GM08714 (cell line): Measurements from ENCODE around the gene GNAT1.

Source experiments
- H3K4me3 ChIP-seq: fragments of 200-500 bp; sonication (Bioruptor generic); 2 replicates; pipeline ENCODE4 v1.5.1; 2014; ENCODE audit warnings: mild to moderate bottlenecking, low read length, inconsistent platforms
- ZNF274 ChIP-seq: IDR thresholded peaks from 2 replicates; pipeline ENCODE4 v1.6.1; 2012; ENCODE audit warnings: mild to moderate bottlenecking, low read depth, low read length

The GNAT1 gene

DNA sequence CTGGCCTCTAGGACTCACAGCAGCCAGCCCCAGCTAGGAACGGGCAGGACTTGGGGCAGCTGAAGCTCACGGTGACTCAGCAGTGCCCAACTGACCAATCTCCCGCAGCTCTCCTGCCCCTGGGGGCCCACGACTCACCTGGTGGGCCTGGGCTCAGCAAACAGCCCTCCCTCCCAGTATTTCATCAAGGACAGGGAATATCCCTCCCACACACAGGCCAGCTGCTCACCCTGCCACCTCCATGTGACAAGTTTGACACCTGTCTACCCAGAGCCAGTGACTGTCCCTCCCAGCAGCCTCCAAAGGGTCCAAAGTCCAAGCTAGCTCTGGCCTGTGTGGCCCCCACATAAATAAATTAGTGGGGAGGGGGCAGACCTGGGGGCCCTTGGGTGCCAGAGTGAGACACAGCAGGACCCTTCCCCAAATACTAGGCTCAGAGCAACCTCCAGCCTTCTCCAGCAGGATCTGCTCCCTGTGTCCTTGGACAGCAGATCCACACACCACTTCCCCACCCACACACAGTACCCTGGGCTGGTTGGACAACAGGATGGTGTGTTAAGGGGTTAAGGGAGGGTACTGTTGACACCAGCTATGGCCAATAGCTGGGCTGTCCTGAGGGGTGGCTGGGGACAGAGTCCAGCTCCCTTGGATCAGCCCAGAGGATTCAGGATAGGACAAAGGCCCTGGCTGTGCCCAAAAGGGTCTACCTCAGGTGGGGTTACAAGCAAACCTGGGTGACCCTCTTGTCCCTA lies 4.3 kb downstream of the GNAT1 start:
- no peak for TF ChIP-seq ZNF274
- no peak overlapping the region for H3K4me3 ChIP-seq

DNA sequence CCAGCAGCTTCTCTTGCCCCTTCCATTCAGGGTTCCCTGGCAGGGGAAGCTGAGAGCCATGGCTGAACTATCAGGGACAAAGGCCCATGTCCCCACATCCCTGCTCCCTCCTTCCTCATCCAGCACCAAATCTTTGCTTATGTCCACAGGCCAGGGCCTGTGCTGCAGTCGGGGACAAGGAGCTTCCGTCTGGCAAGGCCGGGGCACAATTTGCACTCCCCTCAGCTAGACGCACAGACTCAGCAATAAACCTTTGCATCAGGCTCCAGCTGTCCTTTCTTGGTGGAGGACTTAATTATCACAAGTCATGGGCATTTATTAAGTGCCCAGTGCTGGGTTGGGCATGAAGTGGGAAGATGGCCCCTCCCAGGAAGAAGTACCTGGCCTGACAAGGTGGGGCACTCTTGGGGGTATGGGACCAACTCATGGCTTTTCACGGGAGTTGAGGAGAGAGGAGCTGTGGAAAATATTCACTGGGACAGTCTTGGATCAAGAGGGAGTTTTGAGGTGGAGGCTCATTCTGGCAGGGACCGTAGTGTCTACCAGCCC lies 4.9 kb downstream of the GNAT1 start:
- no peak for TF ChIP-seq ZNF274
- H3K4me3 ChIP-seq = no peak overlapping the region

DNA sequence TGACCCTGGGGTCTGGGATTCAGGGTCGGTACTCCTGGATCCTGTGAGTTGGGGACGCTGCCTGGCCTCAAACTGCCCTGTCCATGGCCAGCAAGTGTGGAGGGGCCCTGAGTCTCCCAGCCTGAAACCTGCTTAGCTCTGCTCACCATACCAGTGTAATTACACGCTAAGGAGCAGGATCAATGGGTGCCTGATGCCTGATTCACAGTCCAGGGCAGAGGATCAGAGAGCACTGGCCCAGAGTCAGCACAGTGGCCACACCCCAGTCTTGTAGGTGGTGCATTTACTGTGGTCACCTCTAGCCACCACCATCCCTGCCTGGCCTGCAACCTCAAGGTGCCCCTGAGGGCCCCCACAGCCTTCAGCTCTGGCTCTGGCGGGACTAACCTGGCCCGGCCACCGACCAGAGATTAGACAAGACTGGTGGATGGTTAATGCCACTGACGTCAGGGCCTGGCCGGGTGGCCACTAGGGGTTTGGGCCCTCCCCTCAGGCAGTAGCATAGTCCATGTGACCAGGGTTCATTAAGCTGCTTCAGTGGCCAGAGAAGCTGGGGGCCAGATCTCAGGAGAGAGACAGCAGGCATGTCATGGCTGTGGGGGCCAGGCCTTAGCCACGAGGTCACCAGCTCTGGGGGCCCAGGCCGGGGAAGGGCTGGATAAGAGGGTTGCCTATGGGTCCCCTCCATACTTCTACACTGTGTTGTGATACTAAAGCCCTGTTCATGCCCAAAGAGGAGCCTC lies 10.3 kb downstream of the GNAT1 start:
- no peak for TF ChIP-seq ZNF274
- H3K4me3 ChIP-seq = no peak overlapping the region

DNA sequence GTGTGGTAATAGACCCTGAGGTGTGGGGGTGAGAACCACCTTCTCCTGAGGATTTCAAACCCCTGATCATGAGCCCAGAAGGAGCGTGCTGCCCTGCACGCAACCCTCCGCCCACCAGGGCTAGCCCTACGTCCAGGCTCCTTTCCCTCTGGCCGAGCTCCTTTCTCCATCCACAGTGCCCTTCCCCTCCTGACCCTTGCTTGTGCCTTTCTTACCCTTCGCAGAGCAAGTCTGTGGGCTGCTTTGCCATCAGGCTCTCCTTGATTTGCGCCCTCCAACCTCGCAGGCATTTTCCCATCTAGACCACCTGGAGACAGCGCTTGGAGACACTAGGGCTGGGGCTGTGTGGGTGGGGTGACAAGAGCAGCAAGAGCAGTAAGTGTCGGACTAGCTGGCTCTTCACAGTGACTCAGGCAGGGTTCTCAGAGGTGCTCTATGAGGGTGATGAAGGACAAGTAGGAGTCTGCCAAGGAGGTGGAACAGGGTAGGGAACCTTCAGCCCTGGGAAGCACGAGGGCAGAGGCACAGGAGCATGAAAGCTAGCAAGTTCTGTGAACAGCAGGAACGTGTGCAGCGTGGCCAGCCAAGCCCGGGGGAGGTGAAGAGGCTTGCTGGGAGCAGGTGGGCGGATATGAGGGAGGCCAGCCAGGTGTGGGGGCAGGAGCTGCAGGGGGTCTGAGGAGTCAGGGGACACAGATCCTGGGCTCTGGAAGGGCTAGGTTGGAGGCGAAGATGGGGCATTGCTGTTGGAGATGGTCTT lies 11.1 kb downstream of the GNAT1 start:
- no peak for TF ChIP-seq ZNF274
- H3K4me3 ChIP-seq = no peak overlapping the region

DNA sequence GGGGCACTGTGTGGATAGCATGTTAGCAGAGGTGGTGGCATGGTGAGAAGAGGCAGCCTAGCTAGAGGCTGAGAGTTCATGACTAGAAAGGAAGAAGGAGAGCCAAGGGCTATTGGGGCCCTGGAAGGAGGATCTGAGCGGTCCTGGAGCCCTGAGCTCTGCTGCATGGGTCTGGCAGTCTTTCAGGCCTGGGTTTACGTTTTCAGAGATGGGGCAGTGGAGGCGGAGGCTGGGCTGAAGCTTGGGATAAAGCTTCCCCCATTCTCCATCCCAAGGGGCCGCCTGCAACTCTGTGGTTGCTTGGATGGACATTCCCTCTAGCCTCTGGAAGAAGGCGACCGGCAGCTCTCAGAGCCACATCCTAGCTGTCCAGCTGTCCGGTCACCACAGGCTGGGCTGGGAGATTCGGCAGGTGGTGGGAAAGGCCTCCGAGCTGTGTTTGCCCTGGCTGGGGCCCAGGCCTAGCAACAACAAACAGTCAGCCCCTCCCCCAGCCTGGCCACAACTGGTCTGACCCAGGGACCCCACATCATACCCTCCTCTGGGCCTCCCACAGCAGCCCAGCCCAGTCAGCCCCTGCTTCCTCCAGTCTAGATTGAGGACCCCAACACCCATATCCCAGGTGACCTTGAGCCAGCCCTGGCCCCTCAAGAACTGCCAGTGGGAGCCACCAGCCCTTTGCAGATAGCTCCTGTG lies 11.9 kb downstream of the GNAT1 start:
- no peak overlapping the region for H3K4me3 ChIP-seq
- TF ChIP-seq ZNF274 = no peak

DNA sequence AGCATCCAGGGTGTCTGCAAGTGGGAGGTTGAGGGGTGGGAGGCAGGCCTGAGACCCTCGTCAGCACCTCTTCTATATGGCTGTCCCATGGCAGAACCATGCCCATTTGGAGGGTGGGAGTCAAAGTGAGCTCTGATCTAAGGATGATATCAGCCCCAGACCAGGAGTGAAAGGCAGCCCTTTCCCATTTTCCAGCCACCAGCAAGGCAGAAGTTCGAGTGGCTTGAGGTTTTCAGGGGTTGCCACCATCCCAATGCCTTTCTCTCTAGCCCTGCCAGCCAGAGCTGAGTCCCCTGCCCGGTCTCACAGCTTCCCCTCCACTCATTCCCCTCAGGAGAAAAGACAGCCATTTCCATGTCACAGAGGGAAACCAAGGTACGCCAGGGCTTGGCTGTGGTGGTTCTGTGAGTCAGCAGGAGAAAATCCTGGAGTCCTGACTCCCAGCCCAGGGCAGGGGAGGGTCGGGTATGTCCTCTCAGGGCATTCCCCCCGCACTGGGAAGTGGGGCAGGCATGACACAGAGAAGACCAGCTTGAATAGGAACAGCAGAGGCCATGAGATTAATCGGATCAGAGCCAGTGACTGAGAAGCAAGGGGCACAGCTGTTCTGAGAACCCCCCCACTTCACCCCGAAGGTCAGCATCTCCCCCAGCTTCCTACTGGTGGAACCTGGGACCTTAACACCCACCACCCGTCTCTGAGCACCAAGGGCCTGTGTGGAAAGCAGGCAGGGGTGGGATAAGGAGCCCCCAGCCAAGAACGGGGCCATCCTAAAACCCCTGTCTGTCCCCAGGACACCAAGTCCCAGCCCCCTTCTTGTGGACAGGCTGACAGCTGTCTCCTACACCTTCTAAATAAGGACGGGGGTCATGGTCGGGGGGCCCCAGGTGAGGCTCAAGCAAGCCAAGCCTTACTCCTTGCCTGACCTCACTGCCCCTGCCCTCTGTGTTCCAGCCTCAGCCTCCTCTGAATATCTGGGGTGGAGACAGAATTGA lies 12.7 kb downstream of the GNAT1 start:
- no peak overlapping the region for H3K4me3 ChIP-seq
- TF ChIP-seq ZNF274 = no peak

DNA sequence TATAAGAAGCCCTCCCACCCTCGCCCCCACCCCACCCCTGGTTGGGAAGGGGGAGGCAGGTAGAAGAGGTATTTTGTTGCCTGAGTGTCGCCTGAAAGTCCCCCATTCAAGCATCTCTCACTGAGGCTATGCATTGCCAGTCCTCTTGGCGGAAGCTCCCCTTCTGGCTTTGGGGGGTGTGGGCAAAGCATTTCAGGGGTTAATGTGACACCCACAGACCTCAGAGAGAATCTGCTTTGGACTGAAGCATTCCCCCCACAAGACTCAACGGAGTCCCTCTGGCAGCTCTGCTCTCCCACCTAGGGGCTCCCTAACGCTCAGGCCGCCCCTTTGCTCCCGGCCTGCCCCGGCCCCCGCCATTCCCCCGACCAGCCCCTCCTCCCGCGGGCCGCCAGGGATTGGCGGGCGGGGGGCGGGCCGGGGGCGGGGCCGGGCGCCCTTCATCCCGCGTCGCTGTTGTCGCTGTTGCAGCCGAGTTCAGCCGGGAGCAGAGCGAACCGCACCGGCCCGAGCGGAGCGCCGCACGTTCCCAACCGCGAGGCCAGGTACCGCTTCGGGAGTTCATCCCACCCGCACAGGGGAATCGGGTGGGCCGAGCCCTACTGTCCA lies 13.5 kb downstream of the GNAT1 start, which contains the start of gene SLC38A3:
TSS of gene SLC38A3 (plus strand) at position 468 of the 609 bp plus-strand sequence. CDS start 8,929 bp downstream, outside the sequence.
- no peak for TF ChIP-seq ZNF274
- no peak within 1 kb of the TSS for H3K4me3 ChIP-seq

DNA sequence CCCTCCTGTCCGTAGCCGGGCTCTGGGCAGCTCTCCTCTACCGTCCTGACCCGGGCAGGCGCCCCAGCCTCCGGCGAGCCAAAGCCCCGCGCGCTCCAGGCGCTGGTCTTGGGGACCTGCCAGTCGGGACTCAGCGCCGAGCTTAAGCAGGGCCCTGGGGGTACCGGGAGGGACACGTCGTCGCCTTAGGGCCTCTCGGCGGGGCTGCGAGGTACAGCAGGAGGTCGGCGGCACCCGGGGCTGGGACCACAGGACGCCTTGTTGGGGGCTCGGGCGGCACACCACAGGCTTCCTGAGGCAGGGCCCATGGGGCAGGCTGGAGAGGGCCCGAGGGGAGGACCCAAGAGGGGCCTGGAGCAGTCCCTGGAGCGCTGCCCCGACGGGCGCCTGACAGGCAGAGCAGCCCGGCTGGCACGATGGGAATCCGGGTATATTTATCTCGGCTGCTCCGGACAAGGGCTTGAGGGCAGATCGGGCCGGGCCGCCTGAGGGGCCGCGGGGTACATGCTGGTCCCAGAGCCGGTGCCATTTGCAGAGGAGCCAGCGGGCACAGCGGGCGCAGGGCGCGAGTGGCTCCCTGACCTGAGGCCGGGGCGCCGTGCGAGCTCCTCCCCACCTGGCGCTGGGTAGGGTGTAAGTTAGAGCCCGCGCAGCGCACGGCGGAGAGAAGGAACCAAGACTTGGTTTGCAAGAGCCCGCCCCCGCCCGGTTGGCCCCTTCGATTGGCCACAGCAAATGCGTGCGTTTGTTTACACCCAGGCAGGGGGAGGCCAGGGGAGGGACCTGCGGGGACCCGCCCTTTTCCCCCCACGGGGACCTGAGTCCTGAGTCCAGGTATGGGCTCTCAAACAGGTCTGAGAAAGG lies 14.2 kb downstream of the GNAT1 start:
- no peak overlapping the region for H3K4me3 ChIP-seq
- TF ChIP-seq ZNF274 = no peak

DNA sequence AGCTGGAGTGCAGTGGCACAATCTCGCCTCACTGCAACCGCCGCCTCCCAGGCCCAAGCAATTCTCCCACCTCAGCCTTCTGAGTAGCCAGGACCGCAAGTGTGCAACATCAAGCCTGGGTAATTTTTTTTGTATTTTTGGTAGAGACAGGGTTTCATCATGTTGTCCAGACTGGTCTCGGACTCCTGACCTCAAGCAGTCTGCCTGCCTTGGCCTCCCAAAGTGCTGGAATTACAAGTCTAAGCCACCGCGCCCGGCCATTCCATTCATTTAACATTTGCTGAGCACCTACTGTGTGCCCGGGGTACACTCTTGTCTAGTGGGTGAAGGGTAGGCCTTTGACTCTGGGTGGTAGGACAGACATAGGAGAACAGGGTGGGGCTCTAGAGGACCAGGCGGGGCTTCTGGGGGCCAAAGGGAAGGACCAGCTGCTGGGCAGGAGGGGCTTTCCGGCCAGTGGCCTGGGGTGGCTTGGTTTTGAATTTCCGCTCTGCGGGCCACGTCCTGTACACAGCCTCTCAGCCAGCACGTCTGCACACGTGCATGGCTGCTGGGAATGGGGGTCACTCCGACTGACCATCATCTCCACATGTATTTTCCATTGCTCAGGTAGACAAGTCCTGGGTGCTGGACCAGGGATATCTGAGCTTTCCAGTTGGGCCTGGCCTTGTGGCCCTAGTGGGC lies 16.1 kb downstream of the GNAT1 start:
- no peak overlapping the region for H3K4me3 ChIP-seq
- no peak for TF ChIP-seq ZNF274

DNA sequence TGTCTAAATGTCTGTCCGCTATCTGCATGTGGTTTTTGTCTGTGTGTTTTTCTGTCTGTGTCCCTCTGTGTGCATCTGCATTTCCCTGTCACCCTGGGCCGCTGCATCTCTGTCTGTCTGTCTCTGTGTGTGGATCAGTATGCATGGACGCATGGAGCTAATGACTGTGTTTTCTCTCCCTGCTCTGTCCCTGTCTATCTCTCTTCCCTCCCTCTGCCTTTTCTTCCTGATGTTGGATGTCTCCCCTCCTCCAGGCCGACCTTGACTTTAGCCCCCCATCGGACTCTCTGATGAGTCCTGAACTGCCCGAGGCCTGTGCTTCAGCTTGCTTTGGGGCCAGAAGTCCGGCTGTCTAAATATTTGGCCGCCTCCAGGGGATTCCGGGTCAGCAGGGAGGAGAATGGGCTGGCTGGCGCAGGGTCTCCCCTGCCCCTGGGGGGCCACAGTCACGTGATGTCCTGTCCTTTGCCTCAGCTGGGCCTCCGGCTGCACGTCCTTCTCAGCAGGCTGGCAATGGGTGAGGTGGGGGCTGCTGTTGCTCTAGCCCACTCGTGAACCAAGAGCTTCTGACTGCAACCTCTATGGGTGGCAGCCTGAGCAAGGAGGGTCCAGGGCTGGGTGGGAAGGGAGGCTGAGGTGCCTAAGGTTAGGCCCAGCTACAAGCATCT lies 17.4 kb downstream of the GNAT1 start:
- H3K4me3 ChIP-seq = no peak overlapping the region
- no peak for TF ChIP-seq ZNF274
